ENCODE data around the gene ELF5.

ELF5 gene

GRCh38 chr11:34513682-34514449 lies at the start of gene ELF5:
Gene ELF5, minus strand, starts transcription at chr11:34513794. Its CDS starts 8,045 bp downstream, at chr11:34505749.
- Histone ChIP-seq H3K4me1 (ENCODE audit: insufficient read depth, low read length, severe bottlenecking) (no peaks in the 10 kb centered on the region), H3K36me3 (ENCODE audit: insufficient read depth, low read length) (no peaks in the 10 kb centered on the region), H3K27me3 (ENCODE audit: insufficient read depth, low read length) (no peaks in the 10 kb centered on the region), H3K27ac (ENCODE audit: low read depth, low read length, poor library complexity, severe bottlenecking) (no peak within 1 kb of the TSS), H3F3A (ENCODE audit: insufficient read depth, low read length) (no peaks in the 10 kb centered on the region), H3K79me2 (ENCODE audit: insufficient read depth, low read length) (no peaks in the 10 kb centered on the region), H3K9me2 (ENCODE audit: low read depth, low read length) (no peaks in the 10 kb centered on the region), H3K4me3 (ENCODE audit: low read depth, low read length, poor library complexity, severe bottlenecking) (no peak within 1 kb of the TSS), H4K20me1 (ENCODE audit: insufficient read depth, low read length) (no peaks in the 10 kb centered on the region), H2AFZ (ENCODE audit: low read length) (no peak within 1 kb of the TSS), H3K9ac (ENCODE audit: low read length) (no peak within 1 kb of the TSS), H3K4me2 (ENCODE audit: low read length) (no peak within 1 kb of the TSS), H3K9me3 (ENCODE audit: low read length) (no peaks in the 10 kb centered on the region)
- TF ChIP-seq EZH2 (IDR thresholded peaks at IDR 0.05; ENCODE audit: borderline replicate concordance, low read length): no peak
- no peak for TF ChIP-seq CTCF (IDR thresholded peaks at IDR 0.05; ENCODE audit: low read length)

- H3K9ac ChIP-seq (ENCODE audit: low read length): no peak overlapping the region
- no peak overlapping the region for H3K27ac ChIP-seq (ENCODE audit: low read depth, low read length, poor library complexity, severe bottlenecking)
- no peaks in the 10 kb centered on the region for H3F3A ChIP-seq (ENCODE audit: insufficient read depth, low read length)
- H2AFZ ChIP-seq (ENCODE audit: low read length): no peak overlapping the region
- H3K36me3 ChIP-seq (ENCODE audit: insufficient read depth, low read length): no peaks in the 10 kb centered on the region
- H3K4me3 ChIP-seq (ENCODE audit: low read depth, low read length, poor library complexity, severe bottlenecking): no peak overlapping the region
- H3K9me3 ChIP-seq (ENCODE audit: low read length): no peaks in the 10 kb centered on the region
- H3K4me2 ChIP-seq (ENCODE audit: low read length): no peak overlapping the region
- H3K4me1 ChIP-seq (ENCODE audit: insufficient read depth, low read length, severe bottlenecking): no peaks in the 10 kb centered on the region
- H3K79me2 ChIP-seq (ENCODE audit: insufficient read depth, low read length): no peaks in the 10 kb centered on the region
- no peak for TF ChIP-seq EZH2 (IDR thresholded peaks at IDR 0.05; ENCODE audit: borderline replicate concordance, low read length)
- no peak for TF ChIP-seq CTCF (IDR thresholded peaks at IDR 0.05; ENCODE audit: low read length)
- H3K9me2 ChIP-seq (ENCODE audit: low read depth, low read length): no peaks in the 10 kb centered on the region
- no peaks in the 10 kb centered on the region for H4K20me1 ChIP-seq (ENCODE audit: insufficient read depth, low read length)
- 0 out of 2 replicates have a peak, but pooled peaks cover 3% of the 10 kb centered on the region for H3K27me3 ChIP-seq (ENCODE audit: insufficient read depth, low read length)
These were observed 49.4 kb upstream of the ELF5 start for GRCh38 chr11:34562976-34563375.

GRCh38 chr11:34560511-34560910 lies 46.9 kb upstream of the ELF5 start:
- H3K36me3 ChIP-seq (ENCODE audit: insufficient read depth, low read length): no peaks in the 10 kb centered on the region
- no peak overlapping the region for H3K4me2 ChIP-seq (ENCODE audit: low read length)
- H3K9ac ChIP-seq (ENCODE audit: low read length): no peak overlapping the region
- H3K9me2 ChIP-seq (ENCODE audit: low read depth, low read length): no peaks in the 10 kb centered on the region
- H3K4me1 ChIP-seq (ENCODE audit: insufficient read depth, low read length, severe bottlenecking): no peaks in the 10 kb centered on the region
- H3K27me3 ChIP-seq (ENCODE audit: insufficient read depth, low read length): no peaks in the 10 kb centered on the region
- no peaks in the 10 kb centered on the region for H3K79me2 ChIP-seq (ENCODE audit: insufficient read depth, low read length)
- H3F3A ChIP-seq (ENCODE audit: insufficient read depth, low read length): no peaks in the 10 kb centered on the region
- no peak overlapping the region for H2AFZ ChIP-seq (ENCODE audit: low read length)
- H3K27ac ChIP-seq (ENCODE audit: low read depth, low read length, poor library complexity, severe bottlenecking): no peak overlapping the region
- no peaks in the 10 kb centered on the region for H3K9me3 ChIP-seq (ENCODE audit: low read length)
- TF ChIP-seq EZH2 (IDR thresholded peaks at IDR 0.05; ENCODE audit: borderline replicate concordance, low read length): no peak
- TF ChIP-seq CTCF (IDR thresholded peaks at IDR 0.05; ENCODE audit: low read length): no peak
- H3K4me3 ChIP-seq (ENCODE audit: low read depth, low read length, poor library complexity, severe bottlenecking): no peak overlapping the region
- H4K20me1 ChIP-seq (ENCODE audit: insufficient read depth, low read length): no peaks in the 10 kb centered on the region

All from OCI-LY1 (cell line).